Fibroblast of skin of left biceps (primary cell): ENCODE data around the gene UNKL.

Source experiments
- DNase-seq, 2 experiments: peaks; one replicate each; pipeline ENCODE4 v3.0.0-alpha.2; 2013; ENCODE audit warnings: low read depth in 2 of 2

UNKL gene

GRCh38 chr16:1375741-1376410 is 38.6 kb downstream of the UNKL start:
- no peak for DNase-seq

- DNase-seq = no peak
Measured at GRCh38 chr16:1375298-1375640, 39.2 kb downstream of the UNKL start.

DNA sequence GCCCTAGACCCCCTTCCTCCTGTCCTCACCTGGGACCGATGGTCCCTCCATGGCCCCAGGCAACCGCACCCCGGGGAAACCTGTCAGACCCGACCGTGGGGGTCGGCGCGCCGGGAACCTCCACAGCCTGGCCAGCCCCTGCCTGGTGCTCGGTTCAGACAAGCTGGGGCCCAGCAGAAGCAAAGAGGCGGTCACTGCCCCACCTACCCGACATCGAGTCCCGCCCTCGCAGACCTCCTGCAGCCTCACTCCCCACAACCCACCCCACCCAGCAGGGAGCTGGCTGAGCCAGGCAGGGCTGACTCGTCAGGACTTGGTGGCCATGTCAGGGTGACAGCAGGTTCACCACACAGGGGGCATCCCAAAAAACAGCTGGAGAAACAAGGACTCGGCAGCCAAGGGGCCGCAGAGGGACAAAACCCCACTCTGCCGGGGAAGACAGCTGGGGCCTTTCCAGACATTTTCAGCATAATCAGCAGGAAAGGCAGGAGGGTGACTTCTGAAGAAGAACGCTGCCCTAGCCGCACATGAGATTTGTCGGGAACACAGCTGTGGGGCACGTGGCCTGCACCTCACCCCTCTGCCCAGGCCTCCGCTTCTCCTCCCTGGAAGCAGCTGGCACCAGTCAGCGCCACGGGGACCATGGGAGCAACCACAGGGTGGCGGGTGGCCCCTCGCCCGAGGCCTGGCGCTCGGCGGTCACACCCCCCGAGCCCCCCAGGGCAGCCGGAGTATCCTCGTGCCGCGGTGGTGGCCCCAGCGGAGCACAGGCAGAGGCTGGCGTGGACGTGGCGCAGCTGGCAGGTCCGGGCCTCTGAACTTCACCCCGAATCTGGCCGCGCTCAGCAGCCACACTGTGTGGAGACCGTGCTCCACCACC is 39.8 kb downstream of the UNKL start:
- DNase-seq = no peak

DNA sequence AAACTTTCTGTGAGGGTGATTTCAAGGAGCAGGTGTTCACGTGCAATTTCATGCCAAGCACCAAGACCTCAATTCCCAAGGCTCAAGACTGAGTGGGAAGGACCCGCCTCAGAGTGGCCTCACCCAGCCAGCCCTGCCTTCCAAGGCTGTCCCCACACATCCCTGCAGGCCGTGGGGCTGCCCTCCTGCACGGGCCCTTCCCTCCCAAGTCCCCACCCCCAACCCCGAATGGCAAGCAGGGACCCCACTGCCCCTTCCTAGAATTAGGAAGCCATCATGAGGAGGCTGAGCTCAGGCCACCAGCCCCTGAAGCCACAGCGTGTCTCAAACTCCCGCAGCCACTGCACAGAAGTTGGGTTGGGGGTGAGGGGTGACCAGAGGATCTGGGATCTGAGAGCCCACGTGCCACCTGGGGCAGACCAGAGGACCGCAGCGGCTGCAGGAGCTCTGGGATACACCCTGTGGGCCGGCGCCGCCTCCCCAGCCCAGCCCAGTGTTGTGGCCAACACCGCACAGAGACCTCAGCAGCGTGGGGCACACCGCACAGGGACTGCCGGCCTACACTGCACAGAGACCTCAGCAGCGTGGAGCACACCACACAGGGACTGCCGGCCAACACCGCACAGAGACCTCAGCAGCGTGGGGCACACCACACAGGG is 42.1 kb downstream of the UNKL start:
- DNase-seq = no peak

DNA sequence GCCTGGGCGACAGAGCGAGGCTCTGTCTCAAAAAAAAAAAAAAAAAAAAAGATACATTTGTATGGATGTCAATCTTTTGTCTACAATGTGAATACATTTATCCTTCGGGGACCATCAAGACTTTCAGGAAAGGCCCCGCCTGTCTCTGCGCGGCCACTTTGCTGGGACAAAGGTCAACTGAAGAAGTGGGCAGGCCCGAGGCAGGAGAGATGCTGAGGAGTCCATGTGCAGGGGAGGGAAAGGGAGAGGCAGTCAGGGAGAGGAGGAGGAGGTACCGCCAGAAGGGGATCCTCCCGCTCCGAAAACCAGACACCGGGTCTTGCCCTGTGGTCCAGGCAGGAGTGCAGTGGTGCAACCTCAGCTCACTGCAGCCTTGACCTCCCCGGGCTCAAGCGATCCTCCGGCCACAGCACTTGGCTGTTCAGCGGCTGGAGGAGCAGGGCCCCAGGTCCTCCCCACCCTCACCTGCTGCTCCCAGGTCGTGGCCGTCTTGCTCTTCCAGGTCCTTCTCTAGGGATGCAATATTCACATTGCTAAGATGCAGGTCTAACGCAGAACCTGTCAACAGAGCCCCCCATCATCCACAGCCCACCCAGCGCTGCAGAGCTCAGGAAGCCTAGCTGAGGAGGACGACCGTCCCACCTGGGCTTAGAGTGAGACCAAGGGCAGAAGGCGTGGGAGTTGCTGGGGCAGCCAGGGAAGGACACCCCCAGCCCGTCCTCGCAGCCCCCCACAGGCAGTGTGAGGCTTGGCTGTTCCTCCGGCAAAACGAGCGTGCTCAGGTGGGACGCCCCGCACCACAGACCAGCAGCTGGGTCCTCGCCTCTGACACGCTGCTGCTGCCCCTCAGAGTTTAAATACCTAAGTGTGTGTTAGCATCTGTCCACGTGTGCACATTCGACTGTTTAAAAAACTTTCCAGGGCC is 43.2 kb downstream of the UNKL start:
- DNase-seq = no peak

DNA sequence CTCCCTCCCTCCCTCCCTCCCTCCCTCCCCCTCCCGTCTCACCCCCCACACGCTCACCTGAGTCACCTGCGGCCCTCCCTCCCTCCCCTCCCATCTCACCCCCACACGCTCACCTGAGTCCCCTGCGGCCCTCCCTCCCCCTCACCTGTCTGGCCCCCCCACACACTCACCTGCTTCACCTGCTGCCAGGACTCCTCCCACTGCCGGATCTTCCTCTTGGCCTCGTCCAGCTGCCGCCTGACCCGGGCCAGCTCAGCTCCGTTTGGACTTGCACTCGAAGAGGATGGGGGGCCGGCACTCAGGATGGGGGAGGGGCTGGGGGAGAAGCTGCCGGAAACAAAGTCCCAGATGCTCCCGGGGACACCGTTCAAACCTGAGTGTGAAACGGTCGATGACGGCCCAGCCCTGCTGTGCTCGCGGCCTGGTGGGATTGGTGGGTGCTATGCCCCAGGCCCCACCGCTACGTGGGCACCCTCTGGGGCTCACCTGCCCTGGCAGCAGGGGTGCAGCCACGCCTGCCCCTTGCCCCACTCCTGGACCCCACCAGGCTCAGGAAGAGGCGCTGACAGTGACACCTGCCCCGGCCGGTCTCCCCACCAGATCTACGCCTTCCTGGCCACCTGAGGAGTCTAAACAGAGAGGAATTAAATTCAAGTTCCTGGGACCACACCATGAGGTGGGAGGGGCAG is 46.9 kb downstream of the UNKL start:
- no peak for DNase-seq

- DNase-seq = no peak
Measured at GRCh38 chr16:1366712-1367299, 47.7 kb downstream of the UNKL start.

DNA sequence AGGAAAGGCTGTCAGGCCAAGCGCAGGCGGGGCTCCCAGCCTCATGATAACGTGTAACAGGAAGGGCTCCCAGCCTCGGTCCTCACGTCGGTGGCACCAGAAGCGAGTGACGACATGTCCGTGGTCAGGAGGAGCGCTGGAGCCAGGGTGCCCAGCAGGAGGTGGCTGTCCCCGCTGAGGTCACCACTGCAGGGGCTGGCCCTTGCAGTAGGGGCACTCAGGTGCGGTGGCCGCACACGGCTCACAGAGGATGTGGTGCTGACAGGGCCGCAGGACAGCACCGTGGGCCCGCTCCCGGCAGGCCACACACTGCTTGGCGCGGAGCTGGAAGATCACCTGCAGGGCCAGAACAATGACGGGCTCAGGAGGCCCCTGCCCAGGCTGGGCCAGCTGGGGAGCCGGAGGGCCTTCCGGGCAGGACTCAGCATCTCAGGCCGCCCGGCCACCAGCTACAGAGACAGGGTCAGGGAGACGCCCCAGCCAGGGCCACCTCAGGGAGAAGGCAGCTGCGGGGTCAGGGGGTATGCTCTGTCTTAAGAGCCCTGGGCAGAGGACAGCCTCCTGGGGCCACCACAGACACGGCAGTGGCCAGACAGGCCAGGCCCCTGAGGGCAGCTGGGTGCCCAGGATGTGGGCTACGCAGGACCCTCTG is 48.3 kb downstream of the UNKL start:
- no peak for DNase-seq

GRCh38 chr16:1364510-1364909 is 50.0 kb downstream of the UNKL start:
- DNase-seq = no peak

DNA sequence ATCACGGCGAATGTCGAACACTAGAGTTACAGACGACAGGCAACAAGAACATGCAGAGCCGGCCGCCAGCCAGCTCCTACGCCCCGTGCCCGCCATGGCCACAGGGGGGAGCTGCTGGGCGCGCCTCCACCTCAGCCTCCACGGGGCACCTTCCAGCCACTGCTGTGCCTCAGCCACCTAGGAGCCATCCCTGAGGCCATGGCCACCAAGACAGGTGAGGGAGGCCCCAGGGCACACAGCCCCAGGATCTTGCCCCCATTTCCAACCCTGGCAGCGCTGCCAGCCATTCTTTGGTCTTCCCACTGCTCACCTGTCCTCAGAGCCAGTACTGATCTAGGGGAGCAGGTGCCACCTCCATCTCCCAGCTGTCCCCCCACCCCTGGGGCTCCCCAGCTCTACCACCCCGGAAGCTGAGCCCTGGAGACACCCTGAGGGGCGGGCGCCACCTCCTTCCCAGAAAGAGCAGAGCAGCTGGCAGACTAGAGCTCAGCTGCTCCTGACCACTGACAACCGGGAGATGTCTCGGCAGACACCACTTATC is 50.9 kb downstream of the UNKL start:
- no peak for DNase-seq

DNA sequence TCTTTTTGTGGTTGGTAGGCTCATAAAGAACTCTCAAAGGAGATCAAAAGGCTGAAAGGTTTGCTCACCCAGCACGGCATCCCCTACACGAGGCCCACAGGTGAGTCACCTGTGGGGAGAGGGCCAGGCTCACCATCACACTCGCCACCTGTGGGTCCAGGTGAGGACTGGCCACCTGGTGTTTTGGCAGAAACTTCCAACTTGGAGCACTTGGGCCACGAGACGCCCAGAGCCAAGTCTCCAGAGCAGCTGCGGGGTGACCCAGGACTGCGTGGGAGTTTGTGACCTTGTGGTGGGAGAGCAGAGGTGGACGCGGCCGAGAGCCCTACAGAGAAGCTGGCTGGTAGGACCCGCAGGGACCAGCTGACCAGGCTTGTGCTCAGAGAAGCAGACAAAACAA is 51.7 kb downstream of the UNKL start:
- DNase-seq = no peak

DNA sequence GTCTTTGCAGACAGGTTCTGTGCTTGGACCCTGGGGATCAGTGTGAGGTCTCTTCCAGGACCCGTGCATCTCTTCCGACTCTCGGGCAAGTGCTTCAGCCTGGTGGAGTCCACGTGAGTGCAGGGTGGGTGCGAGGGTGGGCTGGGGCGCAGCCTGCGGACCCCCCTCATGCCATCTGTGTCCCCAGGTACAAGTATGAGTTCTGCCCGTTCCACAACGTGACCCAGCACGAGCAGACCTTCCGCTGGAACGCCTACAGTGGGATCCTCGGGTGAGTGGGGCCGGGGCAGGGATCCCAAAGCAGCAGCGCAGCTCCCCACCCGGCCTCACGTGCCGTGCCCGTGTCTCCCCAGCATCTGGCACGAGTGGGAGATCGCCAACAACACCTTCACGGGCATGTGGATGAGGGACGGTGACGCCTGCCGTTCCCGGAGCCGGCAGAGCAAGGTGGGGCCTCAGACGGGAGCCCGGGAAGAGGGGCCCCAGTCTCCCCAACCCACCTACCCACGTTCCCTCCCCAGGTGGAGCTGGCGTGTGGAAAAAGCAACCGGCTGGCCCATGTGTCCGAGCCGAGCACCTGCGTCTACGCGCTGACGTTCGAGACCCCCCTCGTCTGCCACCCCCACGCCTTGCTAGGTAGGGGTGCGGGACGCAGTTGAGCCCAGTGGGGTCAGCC is 52.7 kb downstream of the UNKL start:
- DNase-seq = no peak

GRCh38 chr16:1357906-1358566 is 56.5 kb downstream of the UNKL start:
- no peak for DNase-seq

GRCh38 chr16:1356061-1356900 is 58.2 kb downstream of the UNKL start:
- no peak for DNase-seq

DNA sequence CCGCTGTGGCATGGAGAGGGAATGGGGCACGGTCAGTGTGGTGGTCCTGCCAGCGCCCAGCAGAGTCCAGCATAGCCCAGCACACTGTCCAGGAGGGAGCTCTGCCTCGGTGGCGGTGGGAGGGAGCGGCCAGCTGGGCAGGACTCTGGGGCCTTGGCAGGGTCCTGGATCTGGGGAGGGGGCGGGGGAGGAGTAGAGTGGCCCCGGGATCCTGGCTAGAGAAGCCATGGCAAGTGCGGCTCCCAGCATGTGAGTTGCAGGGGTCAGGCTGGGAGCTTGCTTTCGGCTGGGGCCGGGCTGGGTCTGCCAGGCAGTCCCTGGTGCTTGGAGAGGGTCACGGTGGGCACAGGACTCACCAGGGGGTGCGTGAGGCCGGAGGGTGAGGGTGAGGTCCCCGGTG is 58.9 kb downstream of the UNKL start:
- DNase-seq = no peak

- DNase-seq = no peak
Measured at GRCh38 chr16:1354815-1355540, 59.5 kb downstream of the UNKL start.
